Mammary microvascular endothelial cell (primary cell): ENCODE data around the gene SNAPC4. TPM values are rescaled to one million over a fixed set of nuclear protein-coding genes. Genes with fewer than 3 reads are reported as not detected.

Experiments used
- total RNA-seq: library from RNA; depleted of rRNA; stranded (reverse); fragments of >200 nt; gene quantifications from 2 replicates; pipeline ENCODE4 v1.2.3, GENCODE V29; 2015

SNAPC4 gene
- total RNA-seq, result 7.4 and 7.9 TPM in 2 replicates

GRCh38 chr9:136400038-136400834 is at the start of gene SNAPC4:
SNAPC4 (minus strand) TSS chr9:136400170; CDS start chr9:136398428, 1,742 bp downstream.

GRCh38 chr9:136439481-136440408 is 39.8 kb upstream of the SNAPC4 start, which contains the start of gene INPP5E:
INPP5E (minus strand) TSS chr9:136439845; CDS start chr9:136439419, 426 bp downstream.

GRCh38 chr9:136410500-136411287 is 10.7 kb upstream of the SNAPC4 start, which contains the start of the genes ENTR1 and PMPCA:
ENTR1 (minus strand) TSS chr9:136410614; CDS start chr9:136410397, 217 bp downstream.
PMPCA (plus strand) TSS chr9:136410658; CDS start chr9:136410669, 11 bp downstream.

GRCh38 chr9:136373300-136374182 is 26.4 kb downstream of the SNAPC4 start, which contains the start of gene CARD9:
CARD9 (minus strand) TSS chr9:136373669; CDS start chr9:136372078, 1,591 bp downstream.

GRCh38 chr9:136363106-136363948 is 36.6 kb downstream of the SNAPC4 start, which contains the start of gene DNLZ:
DNLZ (minus strand) TSS chr9:136363744; CDS start chr9:136363714, 30 bp downstream.

Other genes with a start within 250 kb of the SNAPC4 start
- not detected in 2 replicates for gene LHX3, start 195.0 kb downstream of the SNAPC4 start, total RNA-seq
- gene QSOX2, start 154.4 kb downstream of the SNAPC4 start, total RNA-seq, result 15.5 and 16.2 TPM in 2 replicates
- gene CCDC187, start 96.1 kb downstream of the SNAPC4 start, total RNA-seq, result not detected in 2 replicates
- 17.9 and 19.1 TPM in 2 replicates for gene GPSM1, start 72.6 kb downstream of the SNAPC4 start, total RNA-seq
- gene DNLZ, start 36.4 kb downstream of the SNAPC4 start, total RNA-seq, result 33.9 and 44.2 TPM in 2 replicates
- gene CARD9, start 26.5 kb downstream of the SNAPC4 start, total RNA-seq, result under 0.01 and 0.60 TPM in 2 replicates
- gene ENTR1, start 10.4 kb upstream of the SNAPC4 start, total RNA-seq, result 43.9 and 44.0 TPM in 2 replicates
- gene PMPCA, start 10.5 kb upstream of the SNAPC4 start, total RNA-seq, result 60.2 and 62.0 TPM in 2 replicates
- 16.3 and 17.7 TPM in 2 replicates for gene INPP5E, start 39.7 kb upstream of the SNAPC4 start, total RNA-seq
- gene SEC16A, start 82.9 kb upstream of the SNAPC4 start, total RNA-seq, result 36.9 and 37.8 TPM in 2 replicates
- 70.4 and 79.5 TPM in 2 replicates for gene NOTCH1, start 145.9 kb upstream of the SNAPC4 start, total RNA-seq